NCI-H510A treated with DMSO at 0.1 percent for 48 hours (cell line): ENCODE results near the gene DHX38.

Experiments used
- DNase-seq: peaks from one replicate; lab custom pipeline; 2025; lab: John Stamatoyannopoulos, UW

DHX38 gene

DNA sequence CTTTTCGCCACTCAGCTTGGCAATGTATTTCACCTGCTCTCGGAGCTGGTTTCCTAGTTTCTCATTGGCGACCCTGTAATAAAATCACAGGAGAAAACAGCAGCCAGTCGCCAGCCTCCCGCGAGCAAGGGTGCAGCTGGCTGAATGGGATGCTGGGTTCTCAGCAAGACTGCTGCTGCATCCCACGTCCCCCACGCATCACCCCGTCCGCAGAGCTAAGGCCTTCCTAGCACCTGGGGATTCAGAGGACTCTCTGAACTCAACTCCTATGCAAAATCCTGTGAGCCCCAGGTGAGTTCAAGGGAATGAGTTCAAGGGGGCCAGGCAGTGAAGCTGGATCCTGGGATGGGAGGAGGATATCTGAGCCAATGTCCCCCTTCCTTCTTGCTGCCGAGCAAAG lies 29.3 kb downstream of the DHX38 start:
- no peak for DNase-seq

DNA sequence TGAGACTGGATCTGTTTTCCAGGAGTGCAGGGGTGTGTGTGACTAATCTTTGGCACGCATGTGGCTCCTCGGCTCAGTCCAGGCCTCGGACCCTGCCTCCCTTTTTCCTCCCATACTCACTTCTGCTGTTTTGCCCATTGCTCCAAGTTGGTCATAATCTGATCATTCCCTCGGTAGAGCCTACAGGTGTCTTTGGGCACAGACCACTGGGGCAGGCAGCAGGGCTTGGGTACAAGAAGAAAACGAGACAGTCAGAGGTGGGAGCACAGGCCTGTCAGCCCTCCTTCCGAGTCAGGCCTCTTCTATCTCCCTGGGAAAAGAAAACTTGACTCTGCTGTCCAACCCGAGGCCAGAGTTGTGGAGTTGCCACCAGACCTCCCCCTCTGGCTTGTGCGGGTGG lies 29.8 kb downstream of the DHX38 start:
- no peak for DNase-seq

DNA sequence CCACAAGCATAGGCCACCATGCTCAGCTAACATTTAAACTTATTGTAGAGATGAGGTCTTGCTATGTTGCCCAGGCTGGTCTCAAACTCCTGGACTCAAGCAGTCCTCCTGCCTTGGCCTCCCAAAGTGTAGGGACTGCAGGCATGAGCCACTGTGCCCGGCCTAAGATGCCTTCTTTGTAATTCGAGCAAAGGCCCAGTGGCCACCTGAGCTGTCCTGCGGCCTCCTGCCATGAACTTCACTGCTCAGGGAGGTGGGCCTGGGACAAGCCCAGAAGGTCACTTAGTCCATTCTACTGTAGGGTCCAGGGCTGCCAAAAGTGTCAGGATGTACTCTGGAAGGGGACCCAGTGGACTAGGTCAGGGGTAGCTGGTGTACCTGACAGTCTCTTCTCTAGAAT lies 30.5 kb downstream of the DHX38 start:
- no peak for DNase-seq

DNA sequence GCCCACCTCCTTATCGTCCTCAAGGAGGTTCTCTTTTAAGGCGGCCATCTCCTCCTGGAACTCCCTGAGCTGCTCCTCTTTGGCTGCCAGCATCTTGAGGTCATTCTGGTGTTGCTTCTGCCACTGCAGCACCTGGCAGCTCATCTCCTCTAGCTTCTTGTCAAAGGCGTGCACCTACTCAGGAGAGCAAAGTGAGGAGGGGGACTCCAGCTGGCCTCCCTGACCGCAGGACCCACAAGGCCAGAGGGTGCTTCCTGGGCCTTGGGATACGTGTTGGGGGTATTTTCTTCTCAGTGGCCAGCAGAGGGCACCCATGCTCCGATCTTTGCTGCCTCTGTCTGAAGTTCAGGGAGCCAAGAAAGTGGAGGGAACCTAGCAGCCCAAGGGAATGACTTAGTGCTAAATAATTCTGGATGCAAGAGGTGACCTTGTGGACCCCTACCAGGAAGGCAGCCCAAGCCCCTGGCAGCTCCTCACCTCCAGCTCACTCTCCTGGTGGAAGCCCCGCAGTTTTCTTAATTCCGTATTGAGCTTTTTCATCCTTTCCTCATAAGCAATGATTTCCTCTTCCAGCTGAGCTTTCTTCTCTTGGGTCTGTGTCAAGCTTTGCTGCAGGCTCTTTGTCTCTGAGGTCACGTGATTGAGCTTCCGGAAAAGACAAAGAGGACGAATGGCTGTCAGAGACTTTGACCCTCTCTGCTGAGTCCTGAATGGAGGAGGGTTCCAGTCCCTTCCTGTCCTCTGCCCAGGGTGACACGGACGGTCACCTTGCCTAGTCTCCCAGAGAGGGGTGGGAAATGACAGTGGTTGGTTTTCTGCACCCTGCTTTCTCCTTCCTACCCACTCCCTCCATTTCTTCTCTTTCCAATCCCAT lies 31.4 kb downstream of the DHX38 start:
- DNase-seq: peak; percentile 60

DNA sequence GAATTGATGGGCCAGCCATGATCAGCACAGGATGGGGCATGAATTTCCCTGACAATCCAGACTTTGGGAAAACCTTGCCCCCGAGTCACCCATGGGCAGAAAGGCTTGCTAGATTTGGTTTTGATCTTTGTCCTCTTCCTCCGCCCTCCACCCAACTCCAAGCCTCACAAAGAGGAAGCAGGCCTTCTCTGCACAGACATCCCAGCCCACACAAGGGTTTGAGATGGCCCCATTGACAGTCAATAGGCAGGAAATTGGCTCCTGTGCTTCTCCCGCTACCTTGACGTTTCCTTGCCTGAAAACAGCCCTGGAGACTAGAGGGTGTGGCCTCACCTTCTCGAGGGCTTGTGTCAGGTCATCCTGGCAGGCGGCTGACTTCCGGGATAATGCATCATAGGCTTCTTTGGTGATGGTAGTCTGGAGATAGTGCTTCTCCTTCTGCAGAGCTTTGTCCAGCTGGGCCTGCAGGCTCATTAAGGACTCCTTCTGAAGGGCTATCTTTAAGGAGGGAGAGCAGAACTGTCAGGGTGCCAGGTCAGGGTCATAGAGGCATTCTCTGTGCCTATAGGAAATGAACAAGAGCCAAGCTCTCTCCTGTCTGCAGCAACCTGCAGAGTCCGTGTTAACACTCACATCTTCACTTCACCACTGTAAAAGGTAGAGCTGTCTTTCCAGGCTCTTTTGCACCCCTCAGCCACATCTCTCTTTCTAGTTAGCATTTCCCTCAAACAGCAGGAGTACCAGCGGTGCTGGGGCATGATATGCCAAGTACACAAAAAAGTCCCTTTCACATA lies 32.2 kb downstream of the DHX38 start:
- no peak for DNase-seq

DNA sequence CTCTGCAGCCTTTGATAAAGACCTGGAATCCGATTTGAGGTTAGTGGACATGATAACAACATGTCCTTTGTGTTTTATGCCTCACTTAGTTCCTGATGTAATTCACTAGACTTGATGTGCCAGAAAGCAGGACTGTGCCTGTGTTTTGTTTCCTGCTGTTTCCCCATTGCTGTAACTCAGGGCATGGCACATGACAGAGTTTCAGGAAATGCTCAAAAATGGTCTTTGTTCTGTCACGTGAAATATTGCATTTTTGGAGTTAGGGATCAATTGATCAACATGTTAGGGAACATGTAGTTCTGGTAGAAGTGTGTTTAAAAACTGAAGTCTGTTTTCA lies 32.8 kb downstream of the DHX38 start:
- no peak for DNase-seq

DNA sequence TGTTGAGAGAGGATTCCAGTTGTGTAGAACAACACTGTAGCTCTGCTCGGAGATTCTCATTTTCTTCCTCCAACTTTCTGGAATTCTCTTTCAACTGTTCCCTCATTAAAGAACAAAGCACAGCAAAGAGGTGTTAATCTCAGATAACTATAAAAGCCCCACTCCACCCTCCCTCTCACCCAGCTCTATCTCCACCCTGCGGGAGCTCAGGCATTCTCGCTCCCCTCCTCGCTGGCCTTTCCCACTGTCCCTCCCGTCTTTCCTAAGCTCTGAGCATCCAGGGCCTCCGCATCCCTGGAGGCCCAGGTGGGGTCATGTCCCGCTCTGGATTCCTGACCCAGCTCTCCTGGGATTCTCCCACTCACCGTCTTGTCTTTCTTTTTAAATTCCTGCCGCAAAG lies 35.1 kb downstream of the DHX38 start:
- no peak for DNase-seq

DNA sequence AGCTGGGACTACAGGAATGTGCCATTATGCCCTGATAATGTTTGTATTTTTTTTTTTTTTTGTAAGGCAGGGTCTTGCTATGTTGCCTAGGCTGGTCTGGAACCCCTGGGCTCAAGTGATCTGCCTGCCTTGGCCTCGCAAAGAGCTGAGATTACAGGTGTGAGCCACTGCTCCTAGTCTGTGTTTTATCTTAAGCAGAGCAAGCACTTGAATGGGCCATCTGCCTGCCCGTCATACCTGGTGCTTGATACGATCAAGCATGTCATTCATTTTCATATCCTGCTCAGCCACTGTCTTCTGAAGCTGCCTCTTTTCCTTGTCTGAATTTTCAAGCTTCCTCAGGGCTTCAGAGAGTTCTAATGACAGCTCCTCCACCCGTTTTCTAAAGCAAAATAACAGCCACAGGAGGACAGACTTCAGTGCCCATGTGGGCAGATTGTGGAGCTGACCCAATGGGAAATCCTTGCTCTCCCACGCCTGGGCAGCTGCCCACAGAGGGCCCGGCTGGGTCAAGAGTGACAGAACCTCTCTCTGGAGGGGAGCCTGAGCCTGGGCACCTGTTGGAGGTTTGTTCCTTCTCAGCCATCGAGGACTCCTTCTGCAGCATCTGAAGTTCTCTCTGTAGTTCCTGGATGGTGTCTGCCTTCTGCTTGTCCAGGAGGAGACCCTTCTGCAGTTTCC lies 36.5 kb downstream of the DHX38 start:
- DNase-seq: peak; percentile 12

DNA sequence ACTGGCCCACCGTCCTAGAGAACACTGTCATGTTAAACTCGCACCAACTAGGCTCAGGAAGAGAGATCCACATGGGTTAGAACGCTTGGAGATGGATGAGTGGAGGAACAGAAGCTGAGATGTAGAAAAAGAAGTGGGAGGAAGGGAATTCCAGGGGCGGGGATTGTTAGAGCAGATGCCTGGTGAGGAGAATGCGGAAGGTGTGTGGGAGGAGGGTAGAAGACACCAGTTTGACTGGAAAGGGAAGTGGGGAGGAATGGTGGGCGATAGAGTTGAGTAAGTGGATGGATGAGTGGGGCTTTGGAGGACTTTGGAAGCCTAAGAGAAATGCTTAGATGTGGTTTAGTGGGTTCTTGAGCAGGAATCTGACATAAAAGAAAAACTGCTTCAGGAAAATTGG lies 37.4 kb downstream of the DHX38 start:
- no peak for DNase-seq

DNA sequence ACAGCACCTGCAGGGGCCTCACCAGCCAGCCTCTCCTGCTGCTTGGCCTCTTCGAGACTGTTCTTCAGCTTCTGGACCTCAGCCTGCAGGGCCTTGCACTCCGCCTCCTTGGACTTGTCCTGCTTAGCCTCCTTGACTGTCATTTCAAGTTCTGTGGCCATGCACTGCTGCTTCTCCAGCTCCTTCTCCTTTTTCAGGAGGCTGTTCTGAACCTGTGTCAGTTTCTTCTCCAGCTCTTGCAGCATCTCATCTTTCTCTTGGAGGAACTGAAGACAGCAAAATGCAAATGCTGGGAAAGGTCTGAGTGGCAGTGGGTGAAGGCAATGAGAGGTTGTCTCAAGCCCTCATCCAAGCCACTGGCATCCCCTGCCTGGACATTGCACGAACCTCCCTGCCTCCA lies 39.1 kb downstream of the DHX38 start:
- DNase-seq: no peak

DNA sequence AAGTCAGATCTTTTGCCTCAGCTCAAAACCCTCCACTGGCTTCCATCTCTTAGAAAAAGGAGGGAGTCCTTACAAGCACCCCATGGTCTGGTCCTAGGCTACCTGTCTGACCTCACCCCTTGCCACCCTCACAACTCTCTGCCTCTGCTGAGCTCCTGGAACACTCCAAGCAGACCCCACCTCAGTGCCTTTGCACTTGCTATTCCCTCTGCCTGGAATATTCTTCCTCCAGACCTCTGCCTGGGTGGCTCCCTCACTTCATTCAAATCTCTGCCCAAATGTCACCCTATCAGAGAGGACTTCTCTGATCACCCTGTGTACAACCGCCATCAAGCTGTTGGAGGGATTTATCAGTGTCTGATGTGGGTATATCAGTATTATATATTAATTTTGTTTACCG lies 40.9 kb downstream of the DHX38 start:
- no peak for DNase-seq

DNA sequence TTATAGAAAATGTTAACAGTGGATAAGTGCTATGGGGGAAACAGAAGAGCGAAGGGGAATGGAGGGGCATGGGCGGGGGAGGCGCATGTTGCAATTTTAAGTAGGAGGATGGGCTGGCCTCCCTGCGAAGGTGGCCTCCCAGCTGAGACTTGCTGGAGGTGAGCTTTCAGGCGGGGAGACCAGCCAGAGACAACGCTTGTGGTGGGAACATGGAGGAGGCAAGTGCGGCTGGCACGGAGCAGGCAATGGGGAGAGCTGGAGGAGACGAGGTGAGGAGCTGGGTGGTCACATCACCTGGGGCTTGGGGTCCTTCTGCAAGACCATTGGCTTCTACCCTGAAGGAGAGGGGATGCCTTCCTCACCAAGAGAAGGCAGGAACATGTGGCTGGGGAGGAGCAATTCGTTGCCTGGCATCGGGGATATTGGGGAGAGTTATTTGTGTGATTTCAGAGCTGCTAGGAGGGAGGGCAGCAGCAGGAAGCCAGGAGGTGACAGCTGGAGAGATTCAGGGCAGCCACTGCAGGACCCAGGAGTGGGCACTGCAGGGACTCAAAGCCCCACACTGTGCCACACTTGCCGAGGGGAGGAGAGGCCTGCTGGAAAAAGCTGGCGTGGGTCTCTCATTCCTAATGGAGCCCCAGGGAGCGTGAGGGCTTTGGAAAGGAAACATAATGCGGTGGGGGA lies 43.9 kb downstream of the DHX38 start:
- DNase-seq: no peak

DNA sequence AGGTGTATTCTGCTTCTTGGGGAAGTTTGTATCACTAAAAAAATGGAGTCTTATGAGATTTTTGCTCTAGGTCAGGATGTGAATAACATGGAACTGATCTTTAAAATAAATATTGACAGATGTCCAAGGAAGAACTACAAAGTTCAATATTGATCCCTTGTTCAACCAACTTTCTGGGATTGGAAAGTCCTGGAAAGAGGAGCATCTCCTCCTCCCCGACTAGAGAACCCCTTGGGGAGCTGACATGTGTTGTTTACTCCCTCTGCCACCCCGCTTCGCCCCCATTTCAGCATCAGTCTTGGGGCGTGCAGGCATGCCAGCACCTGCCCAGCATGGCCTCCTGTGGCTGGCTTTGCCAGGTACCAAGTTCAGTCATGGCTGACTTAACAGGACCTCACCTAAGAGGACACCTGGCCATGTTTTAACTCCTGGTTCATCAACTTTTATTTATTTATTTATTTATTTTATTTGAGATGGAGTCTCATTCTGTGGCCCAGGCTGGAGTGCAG lies 44.5 kb downstream of the DHX38 start:
- no peak for DNase-seq

DNA sequence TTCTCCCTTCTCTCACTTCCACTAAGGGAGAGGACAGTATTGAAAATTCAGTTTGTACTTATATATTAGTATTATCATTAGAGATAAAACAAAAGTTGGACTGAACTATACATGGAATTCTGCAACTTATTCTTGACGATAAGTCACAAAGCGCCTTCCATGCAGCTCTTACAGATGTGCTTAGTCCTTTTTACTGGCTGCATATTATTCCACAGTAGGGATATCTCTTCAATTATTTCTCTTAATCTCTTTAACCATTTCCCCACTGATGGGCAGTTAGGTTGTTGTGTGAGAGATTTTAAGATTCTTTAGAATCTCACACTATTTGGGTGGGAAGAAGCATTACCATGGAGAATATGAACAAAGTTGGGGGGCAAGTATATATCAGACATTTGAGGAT lies 46.3 kb downstream of the DHX38 start:
- DNase-seq: no peak

DNA sequence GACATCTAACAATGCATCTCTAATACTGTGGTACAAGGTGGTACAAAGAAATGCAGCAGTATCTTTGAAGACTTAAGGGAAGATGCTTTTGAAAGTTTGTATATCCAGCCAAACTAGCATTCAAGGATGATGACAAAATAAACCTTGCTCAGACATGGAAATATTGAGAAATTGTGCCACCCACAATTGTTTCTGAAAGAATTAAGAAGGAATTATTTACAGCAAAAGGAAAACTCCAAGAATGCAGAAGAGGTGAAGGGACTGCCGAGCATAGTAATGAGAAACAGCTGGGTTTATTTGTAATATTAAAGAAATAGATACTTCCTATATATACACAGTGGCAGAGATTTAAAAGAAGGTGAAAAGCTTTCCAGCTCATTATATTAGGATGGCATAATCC lies 48.8 kb downstream of the DHX38 start:
- DNase-seq: no peak

DNA sequence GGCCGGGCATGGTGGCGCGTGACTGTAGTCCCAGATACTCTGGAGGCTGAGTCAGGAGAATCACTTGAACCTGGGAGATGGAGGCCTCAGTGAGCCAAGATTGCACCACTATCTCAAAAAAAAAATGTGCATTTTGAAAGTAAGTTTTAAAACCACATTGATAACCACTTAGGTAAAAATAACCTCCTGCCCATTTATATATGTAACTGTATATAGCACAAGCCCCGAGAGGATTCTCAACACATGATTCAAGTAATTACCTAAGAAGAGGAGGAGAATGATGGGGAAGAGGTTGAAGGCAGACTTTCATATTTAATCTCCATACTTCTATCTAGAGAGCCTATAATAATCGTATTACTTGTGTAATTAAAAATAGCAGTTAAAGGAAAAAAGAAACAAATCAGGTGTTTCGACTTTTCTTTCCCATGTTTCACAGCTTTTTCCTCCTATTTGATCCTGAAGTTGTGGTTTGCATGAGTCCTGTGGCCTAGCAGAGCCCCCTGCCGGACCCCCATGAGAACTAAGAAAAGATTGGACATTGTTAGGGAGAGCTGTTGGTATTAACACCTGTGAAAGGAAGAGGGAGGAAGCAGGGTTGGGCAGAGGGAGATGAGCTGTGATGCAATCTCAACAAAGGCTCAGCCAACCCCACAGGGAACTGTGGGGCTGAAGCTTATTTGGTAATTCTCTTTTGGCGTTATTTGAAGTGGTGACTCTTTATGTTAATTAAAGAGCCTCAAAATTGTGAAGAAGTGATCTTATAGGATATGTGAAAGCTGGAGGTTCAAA lies 56.2 kb downstream of the DHX38 start:
- DNase-seq: no peak

DNA sequence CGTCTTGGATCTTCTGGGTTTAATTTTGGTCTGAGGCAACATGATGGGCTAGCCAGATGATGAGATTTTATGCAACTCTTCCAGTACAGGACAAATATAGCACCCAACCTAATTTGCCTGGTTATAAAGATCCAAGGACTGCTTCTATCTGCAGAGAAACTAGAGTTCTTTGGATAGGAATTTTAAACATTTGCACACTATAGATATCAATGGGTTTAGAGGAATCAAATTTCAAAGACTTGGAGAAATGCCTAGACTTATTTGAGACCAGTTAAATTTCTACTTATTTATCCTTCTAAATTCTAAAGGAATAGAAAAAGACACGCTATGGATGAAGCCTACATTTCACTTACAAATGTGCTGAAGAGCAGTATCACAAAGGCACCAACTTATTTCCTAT lies 65.7 kb downstream of the DHX38 start:
- DNase-seq: no peak

DNA sequence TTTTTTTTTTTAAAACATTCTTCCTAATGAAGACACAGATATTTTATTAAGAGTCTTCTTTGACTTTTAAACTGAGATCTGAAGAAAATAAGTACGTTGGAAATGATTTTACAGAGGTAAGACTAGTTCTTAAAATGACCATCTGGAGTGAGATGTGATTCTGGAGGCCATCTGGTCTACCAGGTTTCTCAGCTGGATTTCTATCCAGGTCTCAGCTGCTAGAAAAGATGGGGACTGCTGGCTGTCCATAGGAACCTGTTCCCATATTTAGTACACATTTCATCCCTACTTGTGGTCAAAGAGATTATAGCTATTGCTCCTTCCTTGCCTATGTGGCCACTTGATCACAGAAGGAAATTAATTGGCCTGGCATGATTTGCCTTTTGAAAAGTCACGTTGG lies 66.2 kb downstream of the DHX38 start:
- no peak for DNase-seq

DNA sequence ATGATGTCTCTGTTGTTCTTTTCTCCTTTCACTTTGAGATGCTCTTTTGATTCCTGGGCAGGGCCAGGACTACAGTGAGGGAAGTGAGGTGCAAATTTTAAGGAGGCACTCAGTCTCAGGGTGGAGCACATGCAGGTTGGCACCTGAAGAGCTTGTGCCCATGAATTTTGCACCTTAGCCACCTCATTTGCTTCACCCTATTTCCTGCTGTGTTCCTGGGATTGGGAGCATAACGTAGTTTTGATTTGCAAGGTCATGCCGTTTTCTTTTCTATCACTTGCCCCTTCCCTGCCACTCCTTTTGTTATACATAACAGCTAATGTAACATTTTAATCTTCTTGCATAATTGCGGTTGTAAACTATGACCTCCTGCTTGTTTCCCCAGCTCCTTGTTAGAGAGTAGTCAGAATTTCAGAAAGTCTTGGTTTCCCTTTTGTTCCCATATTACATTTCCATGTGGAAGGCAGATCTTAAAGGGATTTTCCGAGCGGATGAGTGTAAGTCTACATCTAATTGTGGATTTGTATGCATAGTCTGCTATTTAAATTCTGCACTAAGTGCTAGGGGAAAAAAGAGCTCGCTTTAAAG lies 68.6 kb downstream of the DHX38 start:
- DNase-seq: no peak
